Stimulated activated CD4-positive, alpha-beta T cell treated with anti-CD3 and anti-CD28 coated beads, Interleukin-4, amount 100 ng/mL, for 48 hours (primary cell): ENCODE results near the gene RIPOR2.
"Not testable (repeated sequence)": the region's sequence is repeated elsewhere in the genome, so short reads cannot be mapped to it uniquely, and the experiment has no call there.

Source experiments
- DNase-seq, 2 donors: peaks; one replicate each; pipeline ENCODE4 v3.0.0-alpha.2; 2020; ENCODE audit warnings: low read depth in 2 of 2

The RIPOR2 gene

DNA sequence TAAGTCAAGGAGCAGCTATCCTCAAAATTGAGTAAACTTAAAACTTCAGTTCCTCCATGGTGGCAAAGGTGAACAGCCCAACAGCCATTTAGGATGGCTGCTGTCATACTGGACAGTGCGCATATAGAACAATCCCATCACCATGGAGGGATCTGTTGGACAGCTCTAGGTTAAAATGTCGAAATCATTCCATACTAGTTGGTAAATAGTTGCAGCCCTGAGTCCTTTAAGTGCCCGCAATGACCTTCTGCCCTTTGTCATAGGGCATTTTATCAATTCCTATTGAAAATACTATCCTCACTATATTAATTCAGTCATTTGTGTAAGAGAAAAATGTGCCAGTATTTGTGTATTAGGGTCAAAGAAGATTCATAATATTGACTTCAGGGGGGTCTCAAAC is 128.2 kb downstream of the RIPOR2 start:
- no peak for DNase-seq

DNA sequence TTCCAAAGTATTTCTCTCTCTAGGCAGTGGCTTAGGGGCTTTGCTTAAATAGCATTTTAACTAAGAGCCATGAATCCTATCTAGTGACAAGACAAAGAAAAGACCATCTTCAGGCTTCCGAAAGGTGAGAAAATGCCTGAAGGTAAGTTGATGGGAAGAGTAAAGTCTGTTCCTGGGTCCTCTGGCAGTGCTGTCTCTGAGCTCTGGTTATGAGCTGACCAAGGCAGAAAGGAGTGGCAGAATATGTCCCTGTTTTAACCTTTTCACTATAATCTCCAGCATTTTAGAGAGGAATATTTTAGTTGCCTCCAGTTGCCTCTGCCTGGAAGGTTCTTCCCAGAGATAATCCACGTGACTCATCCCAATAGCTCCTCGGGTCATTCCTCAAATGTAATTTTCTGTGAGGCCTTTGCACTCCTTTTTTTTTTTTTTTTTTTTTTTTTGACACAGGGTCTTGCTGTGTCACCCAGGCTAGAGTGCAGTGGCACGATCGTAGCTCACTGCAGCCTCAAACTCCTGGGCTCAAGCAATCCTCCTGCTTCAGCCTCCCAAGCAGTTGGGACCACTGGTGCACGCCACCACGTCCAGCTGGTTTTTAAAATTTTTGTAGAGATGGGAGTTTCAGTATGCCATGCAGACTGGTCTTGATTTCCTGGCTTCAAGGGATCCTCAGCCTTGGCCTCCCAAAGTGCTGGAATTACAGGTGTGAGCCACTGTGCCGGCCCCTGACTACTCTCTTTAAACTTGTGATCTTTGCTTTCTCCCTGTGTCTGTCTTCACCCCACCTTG is 133.3 kb downstream of the RIPOR2 start:
- no peak for DNase-seq

DNA sequence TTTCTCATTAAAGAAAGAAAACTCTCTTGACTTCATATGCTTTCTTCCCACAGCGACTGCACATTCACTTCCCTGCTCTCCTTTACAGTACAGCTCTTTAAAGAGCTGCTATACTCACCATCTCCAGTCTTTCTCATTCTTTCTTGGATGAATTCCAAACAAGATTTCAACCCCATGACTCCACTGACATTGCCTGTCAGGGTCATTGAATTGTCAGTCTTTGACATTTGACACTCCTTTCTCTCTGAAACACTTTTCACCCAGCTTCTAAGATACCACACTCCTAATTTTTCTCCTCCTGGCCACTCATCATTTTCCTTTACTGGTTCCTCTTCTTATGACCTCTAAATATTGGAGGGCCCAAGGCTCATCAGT is 136.2 kb downstream of the RIPOR2 start:
- no peak for DNase-seq

DNA sequence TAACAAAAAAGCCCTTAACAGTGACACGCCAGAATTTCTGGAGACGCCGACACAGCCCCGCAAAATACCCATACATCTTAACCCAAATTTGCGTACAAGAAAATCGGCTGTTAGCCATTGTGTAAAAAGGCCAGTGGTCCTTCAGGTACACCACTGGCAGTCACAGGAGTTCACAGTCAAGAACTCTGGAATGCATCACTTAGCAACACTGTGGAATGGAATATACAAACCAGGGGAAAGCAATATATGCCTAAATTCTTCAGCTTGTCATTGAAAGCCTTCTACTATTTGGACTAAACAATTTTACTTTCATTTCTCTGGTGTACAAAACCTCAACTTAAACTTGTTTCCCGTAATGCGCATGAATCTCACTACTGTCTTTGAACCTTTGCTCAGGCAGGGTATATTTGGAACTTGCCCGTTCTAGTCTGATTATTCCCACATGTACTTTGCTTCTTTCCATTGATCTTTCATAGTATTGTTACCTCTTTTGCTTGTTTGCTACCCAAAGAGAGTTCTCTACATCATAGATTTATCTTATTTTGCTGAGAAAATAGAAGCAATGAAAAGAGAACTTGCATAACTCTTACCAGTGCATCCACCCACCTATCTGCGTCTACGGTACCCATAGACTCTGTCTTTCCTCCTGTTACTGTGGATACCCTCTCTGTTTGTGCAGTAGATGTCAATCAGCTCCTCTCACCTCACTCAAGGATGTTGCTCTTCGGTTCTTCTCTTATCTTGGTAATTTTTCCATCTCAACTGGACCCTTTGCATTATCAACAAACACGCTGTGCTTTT is 136.8 kb downstream of the RIPOR2 start, which contains the start of gene ARMH2:
Gene ARMH2, minus strand, starts transcription at position 178 of the 801 bp plus-strand sequence. Its CDS starts 60 bp downstream, at position 118.
- no peak for DNase-seq

DNA sequence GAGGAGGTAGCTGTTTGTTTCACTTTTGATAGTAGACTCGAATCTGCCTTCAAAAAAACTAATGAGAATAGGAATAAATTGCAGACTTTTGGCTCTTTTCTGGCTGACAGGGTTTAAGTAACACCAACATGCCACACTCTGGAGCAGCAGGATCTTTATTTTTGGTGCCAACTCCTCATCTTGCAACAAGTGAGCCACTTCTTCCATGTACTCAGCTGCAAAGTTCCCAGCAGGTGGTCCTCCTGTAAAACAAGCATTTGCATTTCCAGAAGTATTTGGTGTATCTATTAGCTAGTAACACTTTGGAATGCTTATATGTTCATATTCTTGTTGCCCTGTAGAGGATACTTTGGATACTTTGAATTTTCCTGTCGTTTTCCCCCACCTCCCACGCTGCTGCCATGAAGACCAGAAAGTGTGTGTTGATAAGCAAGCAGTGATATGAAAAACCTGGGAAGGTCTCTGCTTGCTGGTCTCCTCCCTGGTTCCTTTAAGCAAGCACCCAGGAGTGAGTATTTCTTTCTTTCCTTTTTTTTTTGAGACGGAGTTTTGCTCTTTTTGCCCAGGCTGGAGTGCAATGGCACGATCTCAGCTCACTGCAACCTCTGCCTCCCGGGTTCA is 138.1 kb downstream of the RIPOR2 start:
- no peak for DNase-seq

DNA sequence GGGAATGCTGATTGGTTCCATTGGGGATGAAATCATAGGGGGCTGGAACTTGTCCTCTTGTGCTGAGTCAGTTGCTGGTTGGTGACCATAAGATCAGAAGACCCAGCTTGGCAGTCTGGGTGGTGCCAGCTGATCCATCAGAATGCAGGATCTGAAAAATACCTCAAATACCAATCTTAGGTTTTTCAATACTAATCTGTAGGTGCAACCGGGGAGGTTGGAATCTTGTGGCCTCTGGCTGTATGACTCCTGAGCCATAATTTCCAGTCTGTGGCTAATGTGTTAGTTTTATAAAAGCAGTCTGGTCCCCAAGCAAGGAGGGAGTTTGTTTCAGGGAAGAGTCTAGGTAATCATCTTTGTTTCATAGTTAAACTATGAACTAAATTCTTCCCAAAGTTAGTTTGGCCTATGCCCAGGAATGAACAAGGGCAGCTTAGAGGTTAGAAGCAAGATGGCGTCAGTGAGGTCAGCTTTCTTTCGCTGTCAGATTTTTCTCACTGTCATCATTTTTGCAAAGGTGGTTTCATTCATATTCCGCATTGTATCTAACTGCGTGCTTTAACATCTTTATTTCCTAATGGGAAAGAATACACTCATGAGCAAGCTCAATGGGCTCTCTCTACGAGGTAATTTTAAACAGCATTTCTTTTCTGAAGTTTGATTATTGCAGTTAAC is 139.0 kb downstream of the RIPOR2 start:
- no peak for DNase-seq

DNA sequence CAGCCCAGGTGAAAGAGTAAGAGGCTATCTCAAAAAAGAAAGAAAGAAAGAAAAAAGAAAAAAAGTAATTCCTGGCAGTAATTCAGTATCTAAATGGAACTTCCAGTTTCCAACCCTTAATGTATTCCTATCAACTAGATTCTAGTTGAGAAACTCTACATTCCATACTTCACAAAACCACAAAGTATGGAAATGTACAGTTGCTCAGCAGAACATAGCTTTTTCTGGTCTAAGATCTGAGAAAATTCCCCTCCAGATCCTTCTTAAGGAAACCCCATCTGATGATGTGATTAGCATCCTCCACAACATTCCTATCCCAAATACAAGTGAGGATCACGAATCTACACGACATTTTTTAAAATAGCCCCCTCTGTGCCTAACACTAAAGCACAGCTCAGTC is 140.7 kb downstream of the RIPOR2 start:
- DNase-seq, result no peak

DNA sequence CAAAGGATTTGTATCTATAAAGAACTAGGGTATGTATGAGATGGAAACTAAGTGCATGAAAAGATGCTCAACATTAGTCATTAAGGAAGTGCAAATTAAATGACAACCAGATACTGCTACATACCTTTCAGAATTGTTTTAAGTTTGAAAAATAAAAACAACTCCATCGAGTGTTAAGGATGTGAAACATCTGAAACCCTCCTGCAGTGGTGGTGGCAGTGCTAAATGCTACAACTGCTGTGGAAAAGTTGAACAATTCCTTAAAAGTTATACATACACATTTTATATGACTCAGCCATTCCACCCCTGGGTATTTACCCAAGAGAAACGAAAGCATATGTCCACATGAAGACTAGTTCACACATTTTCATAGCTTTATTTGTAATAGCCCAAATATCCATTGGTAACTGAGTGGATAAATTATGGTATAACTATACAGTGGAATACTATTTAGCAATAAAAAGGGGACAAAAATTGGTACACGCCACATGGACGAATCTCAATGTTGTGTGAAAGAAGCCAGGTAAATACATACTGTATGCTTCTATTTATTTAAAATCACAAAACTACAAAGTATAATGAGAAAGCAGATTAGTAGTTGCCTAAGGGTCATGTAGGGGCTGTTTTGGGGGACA is 147.6 kb downstream of the RIPOR2 start:
- DNase-seq, result no peak

DNA sequence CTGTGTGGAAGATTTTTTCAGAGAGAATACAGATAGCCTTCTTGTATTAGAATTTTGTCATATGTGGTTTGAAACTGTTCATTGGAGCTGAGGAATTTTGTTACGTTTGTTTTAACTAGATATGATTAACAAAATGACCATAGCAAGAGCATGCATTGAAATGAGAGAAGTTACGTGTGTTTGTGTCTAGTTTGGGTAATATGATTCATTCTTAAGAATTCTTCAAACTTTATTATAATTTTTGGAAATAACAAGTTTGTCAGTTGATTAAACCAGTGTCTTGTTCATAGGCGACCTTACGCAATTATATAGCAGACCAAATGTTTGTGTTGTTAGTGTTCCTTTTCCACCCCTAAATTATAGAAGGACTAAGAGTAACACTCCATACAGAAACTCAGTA is 155.6 kb downstream of the RIPOR2 start:
- no peak for DNase-seq

DNA sequence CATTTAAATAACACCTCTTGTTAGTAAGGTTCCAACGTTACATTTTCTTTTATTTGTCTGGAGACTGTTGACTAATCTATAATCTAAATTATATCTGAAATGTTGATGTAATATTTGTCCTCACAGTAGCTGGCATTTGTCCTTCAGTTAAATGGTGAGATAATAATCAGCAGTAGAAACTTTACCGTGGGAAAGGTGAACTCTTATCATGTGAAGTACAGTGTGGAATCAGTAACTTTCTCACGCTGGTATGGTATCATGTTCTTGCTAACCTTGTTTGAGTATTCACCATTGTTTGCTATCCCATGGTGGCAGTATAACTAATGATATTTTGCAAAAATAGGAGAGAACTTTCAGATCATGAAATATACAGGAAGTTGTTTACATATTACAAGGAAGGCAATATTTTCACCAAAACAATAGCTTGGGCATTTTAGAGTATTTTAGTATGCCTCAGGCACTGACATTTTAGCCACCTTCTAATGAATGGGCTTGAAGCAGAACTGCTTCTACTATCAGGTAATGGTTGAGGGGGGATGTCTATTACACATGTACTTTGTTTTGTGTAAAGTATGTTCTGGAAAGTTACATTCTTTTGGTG is 156.2 kb downstream of the RIPOR2 start:
- no peak for DNase-seq

DNA sequence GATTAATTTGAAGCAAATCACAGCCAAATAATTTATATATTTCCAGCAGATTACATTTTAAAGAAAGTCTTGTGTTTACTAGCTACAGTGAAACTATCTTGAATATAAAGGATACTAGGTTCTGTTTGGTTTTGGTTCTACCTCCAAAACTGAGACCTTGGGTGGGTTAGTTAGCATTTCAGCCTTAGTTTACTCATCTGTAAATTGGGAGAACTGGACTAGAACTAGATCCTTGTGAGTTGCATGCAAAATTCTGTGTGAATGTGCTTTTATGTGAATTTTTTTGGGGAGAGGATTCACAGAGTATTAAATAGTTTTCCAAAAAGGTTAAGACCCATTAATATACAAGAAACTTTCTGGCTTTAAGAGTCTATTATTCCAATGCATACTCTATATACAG is 156.9 kb downstream of the RIPOR2 start:
- no peak for DNase-seq

DNA sequence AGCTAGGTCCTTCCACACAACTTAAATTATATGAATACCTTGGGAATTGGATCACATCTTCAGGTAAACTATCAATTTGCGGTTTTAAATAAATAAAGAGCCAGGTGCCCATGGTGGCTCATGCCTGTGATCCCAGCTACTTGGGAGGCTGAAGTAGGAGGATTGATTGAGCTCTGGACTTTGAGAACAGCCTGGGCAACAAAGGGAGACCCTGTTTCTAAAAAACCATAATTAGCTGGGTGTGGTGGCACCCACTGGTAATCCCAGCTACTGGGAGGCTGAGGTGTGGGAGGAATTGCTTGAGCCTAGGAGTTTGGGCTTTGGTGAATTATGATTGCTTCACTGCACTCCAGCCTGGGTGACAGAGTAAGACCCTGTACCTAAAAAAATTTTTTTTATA is 157.6 kb downstream of the RIPOR2 start:
- DNase-seq, result no peak

DNA sequence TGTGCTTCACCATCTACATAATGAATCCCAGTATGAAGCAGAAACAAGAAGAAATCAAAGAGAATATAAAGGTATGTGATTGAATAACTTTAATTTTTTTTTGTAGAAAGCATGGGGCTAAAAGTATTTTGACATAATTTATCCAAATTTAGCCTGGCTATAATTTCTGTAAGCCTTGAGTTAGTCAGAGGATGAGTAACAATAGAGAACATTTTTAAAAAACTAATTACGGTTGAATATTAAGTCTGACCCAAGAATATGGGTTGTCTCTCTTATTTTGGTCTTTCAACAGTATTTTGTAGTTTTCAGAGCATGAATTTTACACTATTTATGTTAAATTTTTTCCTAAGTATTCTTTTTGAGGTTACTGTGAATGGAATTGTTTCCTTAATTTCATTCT is 158.5 kb downstream of the RIPOR2 start:
- DNase-seq, result no peak

DNA sequence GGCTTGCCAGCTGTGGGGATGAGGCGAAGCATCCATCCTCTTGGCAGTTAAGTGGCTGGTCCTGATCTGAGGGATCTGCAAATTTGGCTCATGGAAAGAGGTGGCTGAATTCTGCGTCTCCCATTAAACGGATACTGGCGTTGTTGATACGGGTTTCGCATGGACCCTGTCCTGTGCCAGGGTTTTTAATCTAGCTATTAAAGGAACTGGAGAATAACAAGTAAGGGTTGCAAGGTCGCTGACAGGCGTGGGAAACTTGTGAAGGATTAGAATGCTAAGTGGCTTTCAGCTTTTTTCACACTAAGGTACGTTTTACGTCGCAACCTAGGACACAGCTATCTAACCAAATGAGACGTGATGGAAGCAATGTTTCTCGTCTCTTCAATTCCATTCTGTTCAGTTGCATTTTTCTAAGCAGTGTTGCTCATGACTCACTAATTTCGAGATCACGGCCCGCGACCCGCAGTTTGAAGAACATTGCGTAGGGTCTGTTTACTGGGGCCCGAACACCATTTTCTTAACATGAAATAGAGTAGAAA is 160.2 kb downstream of the RIPOR2 start:
- peak; percentile 18 to 30 for DNase-seq

DNA sequence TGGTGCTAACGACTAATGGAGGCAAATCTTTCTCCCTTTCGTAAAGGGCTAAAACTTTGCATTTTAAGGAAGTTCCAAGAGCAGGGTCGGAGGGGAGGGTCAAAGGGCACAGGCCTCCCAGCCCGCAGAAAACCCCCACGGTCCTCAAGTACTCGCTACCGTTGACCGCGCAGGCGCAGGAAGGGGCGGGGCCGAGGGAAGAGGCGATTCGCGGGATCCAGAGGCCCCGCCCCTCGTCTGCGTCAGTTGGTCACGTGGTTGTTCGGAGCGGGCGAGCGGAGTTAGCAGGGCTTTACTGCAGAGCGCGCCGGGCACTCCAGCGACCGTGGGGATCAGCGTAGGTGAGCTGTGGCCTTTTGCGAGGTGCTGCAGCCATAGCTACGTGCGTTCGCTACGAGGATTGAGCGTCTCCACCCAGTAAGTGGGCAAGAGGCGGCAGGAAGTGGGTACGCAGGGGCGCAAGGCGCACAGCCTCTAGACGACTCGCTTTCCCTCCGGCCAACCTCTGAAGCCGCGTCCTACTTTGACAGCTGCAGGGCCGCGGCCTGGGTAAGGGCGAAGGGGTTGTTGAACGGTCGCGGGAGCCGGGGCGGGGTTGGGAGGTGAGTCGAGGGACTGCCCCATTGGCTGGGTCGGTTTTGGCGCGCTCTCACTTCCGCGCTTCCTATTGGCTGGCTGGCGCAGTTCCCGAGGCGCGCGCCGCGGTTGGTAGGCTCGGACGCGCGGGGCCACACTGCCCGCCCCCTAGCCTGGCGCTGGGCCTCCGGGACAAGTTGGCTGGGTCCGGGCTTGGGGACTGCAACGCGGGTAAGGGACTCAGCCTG is 160.9 kb downstream of the RIPOR2 start, which contains the start of gene GMNN:
Gene GMNN, plus strand, starts transcription at position 242 of the 824 bp plus-strand sequence. CDS start 2,310 bp downstream, outside the sequence.
- DNase-seq, result peak; percentile 99

DNA sequence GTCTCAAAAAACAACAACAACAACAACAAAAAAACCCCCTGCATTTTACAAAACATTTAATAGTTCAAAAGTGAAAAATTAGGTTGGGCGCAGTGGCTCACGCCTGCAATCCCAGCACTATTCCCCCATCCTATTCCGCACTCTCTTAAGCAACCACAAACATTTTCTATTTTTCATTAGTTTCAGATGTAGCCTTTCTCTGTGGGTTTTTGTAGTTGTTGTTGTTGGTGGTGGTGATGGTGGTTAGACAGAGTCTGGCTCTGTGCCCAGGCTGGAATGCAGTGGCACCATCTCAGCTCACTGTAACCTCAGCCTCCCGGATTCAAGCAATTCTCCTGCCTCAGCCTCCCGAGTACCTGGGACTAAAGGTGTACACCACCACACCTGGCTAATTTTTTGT is 167.4 kb downstream of the RIPOR2 start:
- DNase-seq, result no peak

DNA sequence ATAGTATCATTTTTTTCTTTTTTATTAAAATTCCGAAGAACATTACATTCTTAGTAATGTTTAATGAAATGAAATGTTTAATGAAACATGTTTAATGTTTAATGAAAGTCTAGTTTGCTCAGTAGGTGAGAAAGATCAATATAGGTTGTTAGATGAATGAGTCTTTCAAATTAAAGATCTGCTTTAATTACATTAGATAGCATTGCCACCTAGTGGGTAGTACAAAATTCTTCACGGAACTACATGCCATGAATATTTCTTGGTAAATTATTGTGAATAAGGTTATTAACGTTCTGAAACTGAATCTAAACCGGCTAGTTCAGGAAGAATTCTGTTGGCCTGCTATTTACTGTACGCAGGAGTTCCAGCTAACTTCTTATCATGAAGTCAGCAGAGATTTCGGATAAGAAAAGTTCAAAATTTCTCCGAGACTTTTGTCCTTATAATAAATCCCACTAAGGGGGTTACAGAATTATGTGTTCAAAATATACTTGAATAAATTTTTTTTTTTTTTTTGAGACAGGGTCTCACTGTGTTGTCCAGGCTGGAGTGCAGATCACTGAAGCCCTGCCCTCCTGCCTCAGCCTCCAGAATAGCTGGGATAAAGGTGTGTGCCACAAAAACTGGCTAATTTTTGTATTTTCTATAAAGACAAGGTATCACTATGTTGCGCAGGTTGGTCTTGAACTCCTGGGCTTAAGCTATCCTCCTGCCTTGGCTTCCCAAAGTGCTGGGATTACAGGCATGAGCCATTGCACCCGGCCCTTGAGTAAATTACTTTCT is 168.9 kb downstream of the RIPOR2 start:
- no peak for DNase-seq

DNA sequence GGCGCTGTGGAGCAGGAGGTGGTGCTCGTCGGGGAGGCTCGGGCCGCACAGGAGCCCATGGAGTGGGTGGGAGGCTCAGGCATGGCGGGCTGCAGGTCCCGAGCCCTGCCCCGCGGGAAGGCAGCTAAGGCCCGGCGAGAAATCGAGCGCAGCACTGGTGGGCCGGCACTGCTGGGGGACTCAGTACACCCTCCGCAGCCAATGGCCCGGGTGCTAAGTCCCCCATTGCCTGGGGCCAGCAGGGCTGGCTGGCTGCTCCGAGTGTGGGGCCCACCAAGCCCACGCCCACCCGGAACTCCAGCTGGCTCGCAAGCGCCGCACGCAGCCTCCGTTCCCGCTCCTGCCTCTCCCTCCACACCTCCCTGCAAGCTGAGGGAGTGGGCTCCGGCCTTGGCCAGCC is 169.8 kb downstream of the RIPOR2 start:
- DNase-seq, result not testable (repeated sequence)
